RPMI8226 (cell line): Measurements from ENCODE around the gene GARIN3.
A peak's percentile ranks its signal among the peaks of the same experiment; 100 is the strongest.

Experiments
- DNase-seq: peaks from one replicate; pipeline ENCODE4 v3.0.0-alpha.2; 2015

Gene GARIN3

DNA sequence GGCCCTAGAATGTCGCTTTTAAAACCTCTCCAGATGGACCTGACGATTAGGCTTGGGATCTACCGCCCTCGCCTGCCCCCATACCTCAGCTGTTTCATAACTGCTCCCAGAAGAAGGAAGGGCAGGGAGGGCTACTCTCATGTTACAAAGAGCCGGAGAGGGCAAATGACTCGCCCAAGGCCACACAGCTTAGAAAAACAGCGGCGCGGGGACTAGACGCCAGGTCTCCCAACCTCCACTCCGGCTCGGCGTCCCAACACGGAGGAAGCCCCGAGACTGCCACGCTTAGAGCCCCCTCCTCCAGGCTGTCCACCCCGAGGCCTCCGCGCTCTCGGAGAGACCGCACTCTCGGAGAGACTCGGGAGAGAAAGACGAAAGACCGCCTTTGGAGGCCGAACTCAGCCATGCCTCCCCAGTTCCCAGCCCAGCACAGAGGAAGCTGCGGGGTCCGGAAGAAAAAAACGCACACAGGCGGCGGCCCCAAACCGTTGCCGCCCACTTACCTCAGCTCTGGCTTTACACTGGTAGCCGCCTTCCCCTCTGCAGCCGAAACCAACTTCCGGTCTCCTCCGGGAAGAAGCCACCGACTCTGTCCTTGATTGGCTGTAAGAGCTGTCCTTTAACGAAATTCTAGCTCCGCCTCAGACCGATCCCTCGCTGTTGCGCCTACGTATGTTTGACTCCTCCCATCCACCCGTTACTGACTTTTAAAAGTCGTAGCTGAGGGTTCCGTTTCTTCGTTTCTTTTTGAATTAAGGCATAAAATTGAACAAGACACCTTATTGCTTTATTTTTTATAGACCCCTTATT, 23.5 kb downstream of the GARIN3 start, which contains the start of gene MED7:
Gene MED7 (minus strand): TSS at position 549 of the 810 bp plus-strand sequence. CDS start 3,434 bp downstream, outside the sequence.
- peak; percentile 99 for DNase-seq

DNA sequence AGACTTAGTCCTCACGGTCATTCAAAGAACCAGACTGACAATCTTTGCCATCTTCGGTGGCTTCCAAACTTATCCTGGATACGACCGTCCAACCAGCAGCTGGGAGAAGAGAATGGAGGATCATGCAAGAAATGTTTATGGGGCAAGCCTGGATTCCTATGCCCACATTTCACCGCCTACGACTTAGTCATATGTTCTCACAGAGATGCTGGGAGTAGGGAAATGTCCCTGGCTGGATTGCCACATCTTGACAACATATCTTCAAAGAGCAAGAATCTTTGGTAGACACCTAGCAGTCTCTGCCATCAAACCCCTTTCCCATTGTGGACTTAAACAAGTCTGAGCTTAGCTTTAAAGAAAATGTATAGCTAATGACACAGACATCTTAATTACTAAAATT, 28.4 kb downstream of the GARIN3 start:
- no peak for DNase-seq

DNA sequence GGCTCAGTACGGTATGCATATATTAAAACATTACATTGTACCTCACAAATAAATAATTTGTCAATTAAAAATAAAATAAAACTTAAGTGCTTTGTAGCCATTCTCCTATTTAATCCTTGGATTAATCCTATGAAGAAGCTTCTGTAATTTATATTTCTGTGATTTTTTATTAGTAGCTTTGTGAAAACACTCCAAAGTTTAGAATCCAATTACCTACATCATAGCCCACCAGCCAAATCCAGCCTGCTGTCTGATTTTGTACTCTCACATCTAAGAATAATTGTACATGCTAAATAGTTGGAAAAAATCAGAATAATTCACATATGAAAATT, 33.8 kb downstream of the GARIN3 start:
- DNase-seq: no peak

DNA sequence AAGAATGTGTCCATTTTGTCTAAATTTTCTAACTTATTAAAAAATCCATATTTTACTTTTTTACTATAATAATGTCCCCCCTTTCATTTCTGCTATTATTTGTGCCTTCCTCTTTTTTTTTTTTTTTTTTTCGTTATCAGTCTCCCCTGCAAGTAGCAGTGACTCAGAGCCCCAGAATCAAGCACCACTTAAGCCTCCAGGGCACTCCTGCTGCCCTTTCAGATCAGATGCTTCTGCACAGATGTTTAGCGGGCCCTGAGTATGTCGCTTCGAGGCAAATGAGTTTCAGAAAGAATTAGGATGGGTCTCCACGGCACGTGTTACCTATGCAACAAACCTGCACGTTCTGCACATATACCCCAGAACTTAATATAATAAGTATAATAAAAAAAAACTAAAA, 35.1 kb downstream of the GARIN3 start:
- DNase-seq: peak; percentile 70

DNA sequence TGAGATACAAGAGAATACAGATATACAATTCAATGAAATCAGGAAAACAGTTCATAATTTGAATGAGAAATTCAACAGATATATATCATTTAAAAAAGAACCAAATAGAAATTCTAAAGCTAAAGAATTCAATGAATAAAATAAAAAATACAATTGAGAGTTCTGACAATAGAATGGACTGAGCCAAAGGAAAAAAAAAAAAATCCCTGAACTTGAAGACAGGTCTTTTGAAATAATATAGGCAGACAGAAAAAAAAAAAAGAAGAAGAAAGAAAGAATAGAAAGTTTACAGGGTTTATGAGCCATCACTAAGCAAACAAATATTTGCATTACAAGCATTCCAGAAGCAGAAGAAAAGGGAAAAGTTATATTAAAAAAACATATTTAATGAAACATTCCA, 44.4 kb downstream of the GARIN3 start:
- no peak for DNase-seq

DNA sequence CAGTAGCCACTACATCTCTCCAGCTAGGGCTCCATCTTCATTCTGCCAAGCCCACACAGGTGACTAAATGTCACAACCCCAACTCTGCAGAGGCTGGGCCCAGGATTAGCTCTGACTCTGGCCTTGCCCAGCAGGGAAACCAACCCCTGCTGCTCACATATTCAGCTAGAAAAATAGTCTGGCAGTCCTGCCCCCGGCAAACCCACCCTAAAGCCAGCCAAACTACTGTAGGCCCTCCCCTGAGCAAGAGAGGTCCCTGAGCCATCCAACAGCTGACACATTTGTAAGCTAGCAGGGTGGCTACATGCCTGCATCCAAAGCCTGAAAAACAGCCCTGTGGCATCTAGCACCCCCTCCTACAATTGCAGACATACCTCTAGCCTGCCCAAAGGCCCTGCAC, 46.0 kb downstream of the GARIN3 start:
- DNase-seq: no peak

DNA sequence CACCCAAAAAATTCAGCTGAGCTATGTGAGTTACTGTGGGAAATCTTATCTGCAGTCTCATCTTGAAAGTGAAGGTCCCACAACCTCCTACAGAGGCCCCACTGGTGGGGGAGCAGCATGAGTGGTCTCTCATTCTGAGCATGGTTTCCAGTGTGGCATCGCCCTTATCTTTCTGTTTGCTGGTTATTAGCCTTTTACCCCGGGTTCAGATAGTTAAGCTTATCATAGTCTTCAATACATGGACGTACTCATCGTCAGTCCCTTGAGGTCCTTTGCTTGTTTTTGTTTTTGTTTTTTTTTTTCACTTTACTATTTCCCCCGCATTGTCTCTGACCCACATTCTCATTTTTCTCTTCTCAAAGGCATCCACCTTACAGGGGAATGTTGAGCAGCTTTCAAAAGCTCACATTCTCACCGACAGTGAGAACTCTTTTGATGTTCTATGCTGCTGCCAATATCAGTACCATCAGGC, 49.5 kb downstream of the GARIN3 start:
- DNase-seq: no peak

DNA sequence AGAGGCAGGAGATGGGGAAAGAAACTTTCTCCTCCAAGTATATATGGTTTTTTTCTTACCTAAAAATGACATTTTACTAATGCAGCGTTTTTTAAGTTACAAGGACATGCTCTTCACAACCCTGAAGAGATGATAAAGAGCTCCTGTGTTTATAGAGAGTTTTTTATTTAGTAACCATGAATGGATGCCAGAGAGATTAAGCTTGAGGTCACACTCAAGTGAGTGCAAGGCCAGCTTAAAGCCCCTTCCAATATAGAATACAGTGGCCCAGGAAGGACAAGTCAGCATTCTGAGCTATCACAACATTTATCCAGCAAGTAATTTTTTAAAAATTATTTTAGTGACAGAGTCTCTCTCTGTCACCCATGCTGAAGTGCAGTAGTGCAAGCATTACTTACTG, 50.6 kb downstream of the GARIN3 start:
- no peak for DNase-seq

DNA sequence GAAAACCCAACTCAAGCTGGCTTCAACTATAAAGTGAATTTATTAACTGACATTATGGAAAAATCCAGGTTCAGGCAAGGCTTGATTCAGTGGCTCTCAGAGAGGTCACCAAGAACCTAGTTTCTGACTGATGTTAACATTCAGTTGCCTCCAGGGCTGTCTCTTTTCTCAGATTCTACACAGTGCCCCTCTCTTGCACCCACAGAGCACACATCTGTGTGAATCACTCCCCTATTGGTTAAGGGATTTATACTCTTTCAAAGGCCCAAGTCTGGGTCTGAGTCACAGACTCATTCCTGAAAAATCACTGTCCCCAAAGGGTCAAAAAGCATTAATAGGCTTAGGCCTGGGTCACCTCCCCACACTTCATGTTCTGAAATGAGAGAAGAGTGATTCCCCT, 51.1 kb downstream of the GARIN3 start:
- DNase-seq: no peak

DNA sequence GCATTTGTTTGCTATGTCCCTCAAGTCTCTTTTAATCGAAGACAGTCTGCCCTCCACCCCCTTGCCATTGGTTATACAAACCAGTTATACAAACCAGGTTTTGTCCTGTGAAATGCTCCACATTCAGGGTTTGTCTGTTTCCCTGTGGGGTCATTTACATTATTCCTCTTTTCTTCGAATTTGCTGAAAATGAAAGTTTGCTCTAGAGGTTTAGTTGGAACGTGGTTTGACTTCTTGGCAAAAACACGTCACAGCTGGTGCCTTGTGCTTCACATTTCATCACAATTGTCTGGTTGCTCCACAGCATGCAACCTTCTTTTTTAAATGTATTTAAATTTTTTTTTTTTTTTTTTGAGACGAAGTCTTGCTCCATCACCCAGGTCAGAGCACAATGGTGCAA, 53.1 kb downstream of the GARIN3 start:
- no peak for DNase-seq
